A549 (cell line): ENCODE measurements around the gene LPCAT1. TPM values are rescaled to one million over a fixed set of nuclear protein-coding genes. Genes with fewer than 3 reads are reported as not detected.

Experiments used
- ATAC-seq, 2 experiments: fragments of 200-7000 bp in 1 of 2; fragments of >200 bp in 1 of 2; cut with Nextera tagmentation in 1 of 2; cut with Tn5 transposase in 1 of 2; 3 replicates each; pipeline versions ENCODE4 v1.8.0 to v1.9.1; 2018 to 2020; ENCODE audit warnings: mild to moderate bottlenecking in 1 of 2, moderate library complexity in 1 of 2
- CTCF ChIA-PET: fragments of 300-600 bp; sonication (Branson Sonifier 250); formaldehyde crosslinking; extraction: SDS; loops from one replicate; lab custom pipeline; 2021; ENCODE audit warnings: antibody characterized with exemption, inconsistent platforms; lab: Yijun Ruan, JAX
- POLR2A ChIA-PET: fragments of 350-600 bp; formaldehyde crosslinking; extraction: SDS; loops from one replicate; lab custom pipeline; 2021; ENCODE audit warnings: antibody characterized with exemption, inconsistent platforms; lab: Yijun Ruan, JAX
- DNase-seq, 2 experiments: peaks; one replicate each; pipeline versions ENCODE4 v3.0.0 to v3.0.0-alpha.2; 2011 to 2016; ENCODE audit warnings: low read depth in 1 of 2, low spot score in 1 of 2
- FAIRE-seq: peaks from 2 replicates; lab custom pipeline; 2011; peaks lifted over from hg19 to GRCh38; lab: Jason Lieb, UNC
- H3K27ac ChIP-seq, 2 experiments: fragments of >200 bp; sonication (Bioruptor Twin); formaldehyde crosslinking; 3 replicates each; pipeline ENCODE4 v1.5.1; 2016 to 2017
- H3K4me1 ChIP-seq: fragments of >200 bp; sonication (Bioruptor Twin); formaldehyde crosslinking; 3 replicates; pipeline ENCODE4 v1.6.1; 2016
- H3K4me2 ChIP-seq: fragments of >200 bp; sonication (Bioruptor Twin); formaldehyde crosslinking; 3 replicates; pipeline ENCODE4 v1.6.1; 2016
- H3K4me3 ChIP-seq: fragments of >200 bp; sonication (Bioruptor Twin); formaldehyde crosslinking; 3 replicates; pipeline ENCODE4 v1.5.1; 2016
- H3K9me3 ChIP-seq: fragments of >200 bp; sonication (Bioruptor Twin); formaldehyde crosslinking; 3 replicates; pipeline ENCODE4 v1.6.1; 2016
- CBX8 ChIP-seq: fragments of 200-600 bp; sonication (generic); IDR thresholded peaks from 2 replicates; pipeline ENCODE4 v1.6.1; 2016
- CHD4 ChIP-seq: fragments of 200-600 bp; sonication (generic); IDR thresholded peaks from 2 replicates; pipeline ENCODE4 v1.6.1; 2016; ENCODE audit warnings: antibody characterized with exemption, mild to moderate bottlenecking, borderline replicate concordance
- EHF ChIP-seq: fragments of 250-450 bp; sonication (Bioruptor Pico); IDR thresholded peaks from 2 replicates; pipeline ENCODE4 v1.5.0; 2020; ENCODE audit warnings: mild to moderate bottlenecking
- EHMT2 ChIP-seq: fragments of 200-600 bp; sonication (generic); IDR thresholded peaks from 2 replicates; pipeline ENCODE4 v1.6.1; 2016; ENCODE audit warnings: antibody characterized with exemption, low read depth, mild to moderate bottlenecking, moderate library complexity
- EP300 ChIP-seq, 2 experiments: fragments of >200 bp; sonication (Bioruptor Twin); formaldehyde crosslinking; IDR thresholded peaks; 2 replicates in 1 of 2; 3 replicates in 1 of 2; pipeline ENCODE4 v1.6.1; 2016 to 2017
- ESRRA ChIP-seq: fragments of 150-350 bp; IDR thresholded peaks from 2 replicates; pipeline ENCODE4 v1.6.1; 2014; ENCODE audit warnings: mild to moderate bottlenecking, low read length, borderline replicate concordance
- FOSL2 ChIP-seq, 2 experiments: fragments of 450-650 bp in 1 of 2; fragments of >200 bp in 1 of 2; sonication (Bioruptor Twin) in 1 of 2; formaldehyde crosslinking; IDR thresholded peaks; 2 replicates each; pipeline versions ENCODE4 v1.5.0 to v1.6.1; 2016 to 2020; ENCODE audit warnings: mild to moderate bottlenecking in 1 of 2, moderate library complexity in 1 of 2
- FOXS1 ChIP-seq: fragments of 250-450 bp; sonication (Bioruptor Pico); IDR thresholded peaks from 2 replicates; pipeline ENCODE4 v1.5.0; 2020; ENCODE audit warnings: mild to moderate bottlenecking, moderate library complexity
- HDAC2 ChIP-seq: fragments of 200-600 bp; sonication (generic); IDR thresholded peaks from 2 replicates; pipeline ENCODE4 v1.6.1; 2016
- HOXA7 ChIP-seq: fragments of 250-450 bp; sonication (Bioruptor Pico); IDR thresholded peaks from 2 replicates; pipeline ENCODE4 v1.5.0; 2020; ENCODE audit warnings: mild to moderate bottlenecking, moderate library complexity
- JUNB ChIP-seq: fragments of >200 bp; sonication (Bioruptor Twin); formaldehyde crosslinking; IDR thresholded peaks from 2 replicates; pipeline ENCODE4 v1.6.1; 2016
- KDM1A ChIP-seq: fragments of 200-600 bp; sonication (generic); IDR thresholded peaks from 2 replicates; pipeline ENCODE4 v1.6.1; 2016; ENCODE audit warnings: low read depth, mild to moderate bottlenecking
- KDM5A ChIP-seq: fragments of 200-600 bp; sonication (generic); IDR thresholded peaks from 2 replicates; pipeline ENCODE4 v1.6.1; 2016; ENCODE audit warnings: antibody characterized with exemption, mild to moderate bottlenecking
- MAFK ChIP-seq: fragments of 450-650 bp; IDR thresholded peaks from 2 replicates; pipeline ENCODE4 v1.6.1; 2014; ENCODE audit not compliant: partially characterized antibody
- NR3C1 ChIP-seq: fragments of >200 bp; sonication (Bioruptor Twin); formaldehyde crosslinking; IDR thresholded peaks from 3 replicates; pipeline ENCODE4 v1.6.1; 2017
- PHF8 ChIP-seq: fragments of 200-600 bp; sonication (generic); IDR thresholded peaks from 2 replicates; pipeline ENCODE4 v1.6.1; 2016; ENCODE audit warnings: low read depth, mild to moderate bottlenecking, antibody characterized with exemption, moderate library complexity, borderline replicate concordance
- RFX5 ChIP-seq: fragments of 450-650 bp; IDR thresholded peaks from 2 replicates; pipeline ENCODE4 v1.7.1; 2014; ENCODE audit warnings: antibody characterized with exemption, mild to moderate bottlenecking, moderate library complexity
- TFCP2L1 ChIP-seq: fragments of 250-450 bp; sonication (Bioruptor Pico); IDR thresholded peaks from 2 replicates; pipeline ENCODE4 v1.5.0; 2021; ENCODE audit warnings: mild to moderate bottlenecking
- TP53 ChIP-seq: fragments of 250-450 bp; sonication (Bioruptor Pico); IDR thresholded peaks from 2 replicates; pipeline ENCODE4 v1.5.0; 2021; ENCODE audit warnings: mild to moderate bottlenecking, moderate library complexity
- ZC3H11A ChIP-seq: fragments of 450-650 bp; IDR thresholded peaks from 2 replicates; pipeline ENCODE4 v1.6.1; 2014; ENCODE audit warnings: antibody characterized with exemption, mild to moderate bottlenecking
- ZFP36 ChIP-seq: fragments of 450-650 bp; IDR thresholded peaks from 2 replicates; pipeline ENCODE4 v1.6.1; 2014; ENCODE audit warnings: borderline replicate concordance; ENCODE audit not compliant: partially characterized antibody
- ZNF302 ChIP-seq: fragments of 250-450 bp; sonication (Bioruptor Pico); IDR thresholded peaks from 2 replicates; pipeline ENCODE4 v1.9.0; 2021; ENCODE audit warnings: inconsistent platforms, mild to moderate bottlenecking, moderate library complexity
- WGBS: methylation state at CpG from one replicate; pipeline ENCODE4 v1.1.6; 2017; ENCODE audit errors: missing lambda C conversion rate; 5-methylcytosine and 5-hydroxymethylcytosine counted together
- polyA plus RNA-seq, 4 experiments: library from polyadenylated mRNA; depleted of rRNA in 3 of 4; stranded (reverse); fragments of >200 nt; fragmentation: RNase III in 1 of 4; extraction: RNeasy Plus Mini Kit Qiagen cat#74134 plus additional on column Dnase treatment in 1 of 4; gene quantifications; 2 replicates in 3 of 4; 3 replicates in 1 of 4; pipeline ENCODE4 v1.2.3, GENCODE V29; 2011 to 2017
- TF ChIP-seq, protein P1 (sequence below): IDR thresholded peaks from 2 replicates; pipeline ENCODE4 v1.6.1; 2012; ENCODE audit warnings: low read depth, borderline replicate concordance
- TF ChIP-seq, protein P2 (sequence below): fragments of >200 bp; sonication (Bioruptor Twin); formaldehyde crosslinking; IDR thresholded peaks from 3 replicates; pipeline ENCODE4 v1.6.1; 2016
- TF ChIP-seq, protein P3 (sequence below): fragments of 150-350 bp; IDR thresholded peaks from 2 replicates; pipeline ENCODE4 v1.6.1; 2014; ENCODE audit warnings: low read depth, mild to moderate bottlenecking, low read length
- TF ChIP-seq, protein P4 (sequence below): fragments of >200 bp; sonication (Bioruptor Twin); formaldehyde crosslinking; IDR thresholded peaks from 2 replicates; pipeline ENCODE4 v1.6.1; 2016
- TF ChIP-seq, protein P5 (sequence below): IDR thresholded peaks from 2 replicates; pipeline ENCODE4 v1.6.1; 2012

Gene LPCAT1
- polyA plus RNA-seq, 2 of the 4 experiments (the other 2 are of a cell fraction): 22.9 to 74.9 TPM

DNA sequence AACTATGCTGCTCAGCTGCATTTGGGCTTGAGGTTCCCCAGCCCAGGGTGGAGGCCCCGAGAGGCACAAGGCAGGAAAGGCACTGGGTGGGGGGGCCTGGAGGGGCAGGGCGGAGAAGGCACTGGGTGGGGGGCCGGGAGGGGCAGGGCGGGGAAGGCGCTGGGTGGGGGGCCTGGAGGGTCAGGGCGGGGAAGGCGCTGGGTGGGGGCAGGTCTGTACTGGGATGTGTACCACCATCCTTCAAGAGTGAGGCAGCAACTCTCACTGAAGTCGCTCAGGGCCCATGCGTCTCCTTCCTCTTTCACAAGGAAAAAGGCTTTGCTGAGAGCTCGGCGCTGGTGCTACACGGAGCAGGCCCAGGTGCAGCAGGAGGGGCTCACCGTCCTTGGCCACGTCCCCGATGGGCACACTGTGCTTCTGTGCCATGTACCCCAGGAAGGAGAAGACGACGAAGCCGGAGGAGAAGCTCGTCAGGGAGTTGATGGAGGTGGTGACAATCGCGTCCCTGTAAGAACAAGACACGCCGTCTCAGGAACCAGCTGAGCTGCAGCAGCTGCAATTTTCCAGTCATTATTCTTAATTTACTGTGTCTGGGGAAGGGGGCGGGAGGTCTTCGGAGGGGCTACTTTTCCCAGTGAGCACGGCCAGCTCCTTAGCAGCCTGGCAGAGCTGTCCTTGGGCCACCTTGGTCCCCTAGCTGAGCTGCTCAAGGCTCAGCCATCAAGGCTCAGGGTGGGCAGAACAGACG is 109.3 kb downstream of the LPCAT1 start:
- ATAC-seq (peak; percentile 42 to 69; a peak in 4 of 6 replicates), DNase-seq (peak in 1 of 2 experiments; percentile 37), FAIRE-seq (no peak)
- no peaks in the 10 kb centered on the region for H3K9me3 ChIP-seq
- TF ChIP-seq, protein P1, sequence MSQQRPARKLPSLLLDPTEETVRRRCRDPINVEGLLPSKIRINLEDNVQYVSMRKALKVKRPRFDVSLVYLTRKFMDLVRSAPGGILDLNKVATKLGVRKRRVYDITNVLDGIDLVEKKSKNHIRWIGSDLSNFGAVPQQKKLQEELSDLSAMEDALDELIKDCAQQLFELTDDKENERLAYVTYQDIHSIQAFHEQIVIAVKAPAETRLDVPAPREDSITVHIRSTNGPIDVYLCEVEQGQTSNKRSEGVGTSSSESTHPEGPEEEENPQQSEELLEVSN: no peak
- TF ChIP-seq TFCP2L1 (CRISPR knock-in tag): no peak
- TF ChIP-seq ZNF302 (CRISPR knock-in tag): no peak
- no peak for TF ChIP-seq JUNB
- no peak for TF ChIP-seq TP53 (CRISPR knock-in tag)
- TF ChIP-seq, protein P2, sequence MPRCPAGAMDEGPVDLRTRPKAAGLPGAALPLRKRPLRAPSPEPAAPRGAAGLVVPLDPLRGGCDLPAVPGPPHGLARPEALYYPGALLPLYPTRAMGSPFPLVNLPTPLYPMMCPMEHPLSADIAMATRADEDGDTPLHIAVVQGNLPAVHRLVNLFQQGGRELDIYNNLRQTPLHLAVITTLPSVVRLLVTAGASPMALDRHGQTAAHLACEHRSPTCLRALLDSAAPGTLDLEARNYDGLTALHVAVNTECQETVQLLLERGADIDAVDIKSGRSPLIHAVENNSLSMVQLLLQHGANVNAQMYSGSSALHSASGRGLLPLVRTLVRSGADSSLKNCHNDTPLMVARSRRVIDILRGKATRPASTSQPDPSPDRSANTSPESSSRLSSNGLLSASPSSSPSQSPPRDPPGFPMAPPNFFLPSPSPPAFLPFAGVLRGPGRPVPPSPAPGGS: no peak
- TF ChIP-seq, protein P3, sequence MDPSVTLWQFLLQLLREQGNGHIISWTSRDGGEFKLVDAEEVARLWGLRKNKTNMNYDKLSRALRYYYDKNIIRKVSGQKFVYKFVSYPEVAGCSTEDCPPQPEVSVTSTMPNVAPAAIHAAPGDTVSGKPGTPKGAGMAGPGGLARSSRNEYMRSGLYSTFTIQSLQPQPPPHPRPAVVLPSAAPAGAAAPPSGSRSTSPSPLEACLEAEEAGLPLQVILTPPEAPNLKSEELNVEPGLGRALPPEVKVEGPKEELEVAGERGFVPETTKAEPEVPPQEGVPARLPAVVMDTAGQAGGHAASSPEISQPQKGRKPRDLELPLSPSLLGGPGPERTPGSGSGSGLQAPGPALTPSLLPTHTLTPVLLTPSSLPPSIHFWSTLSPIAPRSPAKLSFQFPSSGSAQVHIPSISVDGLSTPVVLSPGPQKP: no peak
- TF ChIP-seq RFX5: no peak
- no peak for TF ChIP-seq CBX8
- no peak for TF ChIP-seq KDM1A
- TF ChIP-seq FOXS1 (CRISPR knock-in tag): no peak
- no peak for TF ChIP-seq NR3C1
- no peak for TF ChIP-seq MAFK
- no peak for TF ChIP-seq EHMT2
- TF ChIP-seq EP300 (IDR thresholded peaks at IDR 0.05): no peak
- ChIA-PET POLR2A (interaction anchor here (0.7 kb wide), 1 partner anchor 69 kb away, joined by 4 read pairs; no protein-coding TSS in a partner anchor), CTCF (interaction anchor here (1.4 kb wide), 1 partner anchor 206 kb away, joined by 4 read pairs; no protein-coding TSS in a partner anchor)
- no peaks in the 10 kb centered on the region for H3K4me1 ChIP-seq
- WGBS: 59% methylated on average over 20 of the region's 27 CpGs
- H3K4me3 ChIP-seq: no peak overlapping the region
- no peak overlapping the region for H3K27ac ChIP-seq
- H3K4me2 ChIP-seq: no peak overlapping the region

DNA sequence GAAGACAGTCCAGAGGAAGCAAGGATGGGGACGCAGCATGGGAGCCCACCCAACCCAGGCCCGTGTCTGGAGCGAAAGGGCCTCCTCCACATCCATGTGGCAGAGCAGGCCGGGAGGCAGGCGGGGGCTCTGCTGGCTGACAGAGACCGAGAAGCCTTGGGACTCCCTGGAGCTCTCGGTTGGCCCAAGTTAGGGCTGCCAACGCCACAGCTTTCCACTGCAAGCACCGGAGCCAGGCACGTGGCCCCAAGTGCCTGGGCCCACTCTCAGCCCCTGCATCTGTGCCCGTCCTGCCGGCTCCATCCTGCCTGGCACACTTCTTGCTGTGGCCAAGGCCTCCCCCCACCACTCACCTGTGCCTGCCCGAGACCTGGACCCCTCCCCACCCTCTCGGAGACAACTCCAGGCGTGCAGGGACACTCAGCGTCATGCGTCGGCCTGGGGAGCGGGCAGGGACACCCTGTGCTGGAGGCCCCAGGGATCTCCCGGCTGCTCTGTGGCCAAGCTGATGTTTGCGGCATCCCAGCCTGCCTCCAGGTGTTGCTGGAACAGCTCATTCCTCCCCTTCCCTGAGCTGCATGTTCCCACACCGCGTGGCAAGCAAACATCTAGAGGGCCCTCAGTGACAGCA is 110.0 kb downstream of the LPCAT1 start:
- TF ChIP-seq ESRRA: no peak
- TF ChIP-seq CHD4: no peak
- no peak for TF ChIP-seq FOSL2 (IDR thresholded peaks at IDR 0.05)
- no peak for TF ChIP-seq FOSL2 (CRISPR knock-in tag; IDR thresholded peaks at IDR 0.05)
- no peak for TF ChIP-seq ZFP36

DNA sequence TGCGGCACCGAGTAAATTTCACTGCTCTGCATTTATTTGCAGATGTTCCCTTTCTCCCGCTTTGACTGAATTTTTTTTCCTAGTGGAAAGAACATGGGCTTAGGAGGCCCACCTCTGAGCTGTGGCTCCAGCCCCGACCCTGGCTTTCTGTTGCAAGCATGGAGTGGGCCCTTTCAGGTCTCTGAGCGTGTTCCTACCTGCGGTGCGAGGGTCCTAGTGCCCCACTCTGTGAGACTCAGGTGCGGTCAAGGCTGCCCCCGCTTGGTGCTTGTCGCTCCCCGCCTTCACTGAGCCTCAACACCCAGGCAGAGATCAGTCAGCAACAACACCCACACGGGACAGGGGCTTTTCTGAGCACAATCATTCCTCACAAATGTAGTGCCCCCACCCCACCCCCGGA is 110.5 kb downstream of the LPCAT1 start:
- ATAC-seq: no peak
- POLR2A ChIA-PET: no interaction called here
- no peak overlapping the region for H3K4me3 ChIP-seq

More for the DNA sequence above, 110.0 kb downstream of the LPCAT1 start:
- no peak for FAIRE-seq
- Histone ChIP-seq H3K27ac (no peak overlapping the region), H3K4me3 (no peak overlapping the region), H3K9me3 (no peaks in the 10 kb centered on the region), H3K4me1 (no peaks in the 10 kb centered on the region), H3K4me2 (no peak overlapping the region)
- CTCF ChIA-PET: interaction anchor here (1.0 kb wide), 1 partner anchor 9 kb away, joined by 3 read pairs; no protein-coding TSS in a partner anchor
- POLR2A ChIA-PET: no interaction called here
- no peak for DNase-seq
- WGBS: 73% methylated on average over 6 of the region's 23 CpGs
- ATAC-seq: no peak

More for the DNA sequence above, 110.5 kb downstream of the LPCAT1 start:
- TF ChIP-seq FOXS1 (CRISPR knock-in tag): no peak
- TF ChIP-seq PHF8: no peak
- TF ChIP-seq, protein P4, sequence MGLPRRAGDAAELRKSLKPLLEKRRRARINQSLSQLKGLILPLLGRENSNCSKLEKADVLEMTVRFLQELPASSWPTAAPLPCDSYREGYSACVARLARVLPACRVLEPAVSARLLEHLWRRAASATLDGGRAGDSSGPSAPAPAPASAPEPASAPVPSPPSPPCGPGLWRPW: no peak
- TF ChIP-seq, protein P5, sequence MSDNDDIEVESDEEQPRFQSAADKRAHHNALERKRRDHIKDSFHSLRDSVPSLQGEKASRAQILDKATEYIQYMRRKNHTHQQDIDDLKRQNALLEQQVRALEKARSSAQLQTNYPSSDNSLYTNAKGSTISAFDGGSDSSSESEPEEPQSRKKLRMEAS: no peak
- no peak for TF ChIP-seq HOXA7 (CRISPR knock-in tag)
- no peak for TF ChIP-seq KDM5A
- no peak for TF ChIP-seq ZC3H11A
- no peak for TF ChIP-seq HDAC2
- TF ChIP-seq ESRRA: no peak
- TF ChIP-seq EHMT2: no peak
- no peak for TF ChIP-seq EHF
- no peaks in the 10 kb centered on the region for H3K9me3 ChIP-seq
- no peak for FAIRE-seq
- no peak overlapping the region for H3K4me2 ChIP-seq
- no peak for DNase-seq
- CTCF ChIA-PET: interaction anchor here (1.0 kb wide), 1 partner anchor 8 kb away, joined by 3 read pairs; no protein-coding TSS in a partner anchor
- no peak overlapping the region for H3K27ac ChIP-seq
- no peaks in the 10 kb centered on the region for H3K4me1 ChIP-seq
- 75% methylated on average over 12 of the region's 13 CpGs for WGBS
